OCI-M2 (cell line): ENCODE measurements around the gene SELENOI.
"Not testable (repeated sequence)": the region's sequence is repeated elsewhere in the genome, so short reads cannot be mapped to it uniquely, and the experiment has no call there.

Experiments used
- DNase-seq: peaks from one replicate; lab custom pipeline; 2025; ENCODE audit not compliant: unreplicated experiment; lab: John Stamatoyannopoulos, UW

SELENOI gene

DNA sequence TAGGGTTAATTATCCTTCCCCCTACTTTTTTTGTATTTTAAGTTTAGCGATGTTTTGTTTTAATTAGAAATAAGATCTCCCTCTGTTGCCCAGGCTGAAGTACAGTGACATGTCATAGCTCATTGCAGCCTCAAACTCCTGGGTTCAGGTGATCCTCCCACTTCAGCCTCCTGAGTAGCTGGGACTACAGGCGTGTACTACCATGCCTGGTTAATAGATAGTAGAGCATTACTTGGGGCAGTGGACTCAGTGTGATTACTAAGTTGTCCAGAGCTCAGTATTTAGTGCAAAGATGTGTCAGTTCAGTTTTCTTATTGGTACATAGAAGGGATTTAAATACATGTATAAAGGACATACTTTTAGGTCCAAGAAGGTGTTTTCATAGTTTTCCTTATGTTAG lies 10.2 kb downstream of the SELENOI start:
- DNase-seq, result no peak

DNA sequence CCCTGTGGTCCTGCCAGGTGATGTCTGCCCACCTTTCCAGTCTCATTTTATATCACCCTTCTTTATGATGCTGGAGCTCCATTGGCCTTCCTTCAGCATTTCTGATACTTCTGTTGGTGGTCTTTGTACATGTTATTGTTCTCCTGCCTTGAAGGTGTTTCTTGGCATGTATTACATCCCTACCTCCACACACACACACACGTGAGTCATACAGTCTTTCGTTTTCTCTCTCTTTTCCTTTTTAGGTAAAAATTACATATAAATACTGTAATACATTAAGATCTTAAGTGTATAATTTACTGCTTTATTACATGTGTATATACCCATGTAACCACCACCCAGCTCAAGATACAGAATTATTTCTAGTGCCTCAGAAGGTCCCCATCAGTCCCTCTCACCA lies 10.8 kb downstream of the SELENOI start:
- no peak for DNase-seq

DNA sequence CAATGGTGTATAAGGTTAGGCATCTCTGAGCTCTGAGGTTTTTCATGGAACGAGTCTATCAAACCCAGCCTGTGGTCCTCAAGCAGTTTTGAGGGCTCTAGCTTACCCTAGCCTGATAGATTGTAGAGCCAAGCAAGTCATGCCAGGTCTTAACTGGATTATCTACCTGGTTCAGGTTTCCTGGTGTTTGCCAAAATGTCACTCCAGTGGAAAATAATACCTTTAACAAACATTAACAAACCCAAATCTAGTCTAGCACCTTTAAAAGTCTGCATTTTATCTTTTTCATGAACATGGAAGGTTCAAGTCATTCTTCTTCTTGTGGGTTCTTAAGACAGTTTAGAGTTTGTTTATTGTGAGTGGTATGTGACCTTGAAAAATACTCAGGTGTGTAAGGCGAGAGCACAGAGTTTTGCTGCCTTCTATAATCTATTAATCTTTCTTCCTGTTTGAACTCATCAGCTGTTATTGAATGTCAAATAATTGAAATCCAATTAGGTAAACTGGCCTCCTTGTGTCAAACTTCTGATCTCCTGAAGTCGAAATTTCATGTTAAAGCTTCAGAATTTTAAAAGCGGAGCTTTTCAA lies 14.0 kb downstream of the SELENOI start:
- no peak for DNase-seq

DNA sequence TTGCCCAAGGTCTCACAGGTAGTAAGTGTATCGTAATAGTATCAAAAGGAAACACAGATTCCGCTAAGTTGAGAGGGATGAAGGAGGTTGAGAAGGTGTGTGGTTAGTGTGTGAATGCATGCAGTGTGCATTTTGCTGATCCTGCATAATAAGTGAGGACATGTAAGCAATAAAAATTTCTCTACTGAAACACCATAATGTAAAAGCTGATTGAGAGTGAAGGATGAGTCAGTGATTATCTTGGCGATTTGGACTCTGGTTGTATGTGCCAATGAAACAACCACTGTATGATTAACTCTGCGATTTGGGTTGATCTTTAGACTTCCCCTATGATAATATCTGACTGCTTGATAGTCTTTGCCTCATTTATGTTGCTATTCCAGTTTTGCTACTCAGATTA lies 17.4 kb downstream of the SELENOI start:
- no peak for DNase-seq

DNA sequence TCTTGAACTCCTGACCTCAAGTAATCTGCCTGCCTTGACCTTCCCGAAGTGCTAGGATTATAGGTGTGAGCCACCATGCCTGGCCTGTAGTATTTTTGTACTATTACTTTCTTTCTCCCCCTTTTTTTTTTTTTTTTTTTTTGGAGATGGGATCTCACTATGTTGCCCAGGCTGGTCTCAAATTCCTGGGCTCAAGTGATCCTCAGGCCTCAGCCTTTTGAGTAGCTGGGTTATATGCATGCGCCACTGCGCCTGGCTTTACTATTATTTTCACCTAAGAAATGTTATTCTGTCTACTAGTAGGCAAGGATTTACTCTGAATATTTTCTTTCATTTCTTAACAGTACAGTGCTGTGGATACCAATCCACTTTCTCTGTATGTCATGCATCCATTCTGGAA lies 18.0 kb downstream of the SELENOI start:
- DNase-seq, result no peak

DNA sequence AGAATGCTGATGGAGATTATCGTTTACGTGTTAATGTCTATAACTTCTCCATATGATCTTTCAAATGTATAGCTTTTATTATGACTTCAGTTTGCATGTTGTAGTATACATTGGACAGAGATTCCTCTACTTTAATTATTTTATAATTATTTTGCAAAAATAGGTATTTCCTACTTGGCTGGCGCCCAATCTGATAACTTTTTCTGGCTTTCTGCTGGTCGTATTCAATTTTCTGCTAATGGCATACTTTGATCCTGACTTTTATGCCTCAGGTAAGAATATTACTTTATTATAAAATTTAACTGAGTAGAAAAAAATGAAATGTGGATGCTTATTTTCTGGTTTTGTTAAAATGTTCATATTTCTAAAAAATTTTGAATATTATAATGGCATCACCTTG lies 18.7 kb downstream of the SELENOI start:
- DNase-seq, result no peak

DNA sequence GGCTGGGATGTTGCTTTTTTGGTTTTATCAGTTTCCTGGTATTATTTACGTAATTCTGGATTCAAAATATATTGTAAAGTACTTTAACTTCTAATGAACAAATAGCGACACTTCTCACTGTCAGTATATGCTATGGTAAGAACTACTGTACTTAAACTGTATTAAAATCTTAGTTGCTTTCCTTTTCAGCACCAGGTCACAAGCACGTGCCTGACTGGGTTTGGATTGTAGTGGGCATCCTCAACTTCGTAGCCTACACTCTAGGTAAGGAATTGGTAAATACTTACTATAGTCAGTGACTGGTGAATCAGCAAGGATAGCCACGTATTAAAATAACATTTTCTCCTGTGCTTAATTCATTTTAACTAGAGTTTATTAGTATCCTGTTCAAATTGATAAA lies 21.0 kb downstream of the SELENOI start:
- no peak for DNase-seq

DNA sequence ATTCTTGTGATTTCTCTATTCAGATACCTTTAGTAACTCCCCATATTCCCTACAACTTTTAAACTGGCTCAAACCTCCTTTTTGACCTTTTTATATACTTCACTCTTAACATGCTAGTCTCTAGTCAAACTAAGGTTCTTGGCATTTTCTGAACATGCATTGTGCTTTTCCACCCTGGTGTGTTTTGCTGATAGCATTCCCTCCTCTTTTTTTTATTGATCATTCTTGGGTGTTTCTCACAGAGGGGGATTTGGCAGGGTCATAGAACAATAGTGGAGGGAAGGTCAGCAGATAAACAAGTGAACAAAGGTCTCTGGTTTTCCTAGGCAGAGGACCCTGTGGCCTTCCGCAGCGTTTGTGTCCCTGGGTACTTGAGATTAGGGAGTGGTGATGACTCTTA lies 23.7 kb downstream of the SELENOI start:
- not testable (repeated sequence) for DNase-seq

DNA sequence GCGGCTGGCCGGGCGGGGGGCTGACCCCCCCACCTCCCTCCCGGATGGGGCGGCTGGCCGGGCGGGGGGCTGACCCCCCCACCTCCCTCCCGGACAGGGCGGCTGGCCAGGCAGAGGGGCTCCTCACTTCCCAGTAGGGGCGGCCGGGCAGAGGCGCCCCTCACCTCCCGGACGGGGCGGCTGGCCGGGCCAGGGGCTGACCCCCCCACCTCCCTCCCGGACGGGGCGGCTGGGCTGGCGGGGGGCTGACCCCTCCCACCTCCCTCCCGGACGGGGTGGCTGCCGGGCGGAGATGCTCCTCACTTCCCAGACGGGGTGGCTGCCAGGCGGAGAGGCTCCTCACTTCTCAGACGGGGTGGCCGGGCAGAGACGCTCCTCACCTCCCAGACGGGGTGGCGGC lies 25.0 kb downstream of the SELENOI start:
- not testable (repeated sequence) for DNase-seq

DNA sequence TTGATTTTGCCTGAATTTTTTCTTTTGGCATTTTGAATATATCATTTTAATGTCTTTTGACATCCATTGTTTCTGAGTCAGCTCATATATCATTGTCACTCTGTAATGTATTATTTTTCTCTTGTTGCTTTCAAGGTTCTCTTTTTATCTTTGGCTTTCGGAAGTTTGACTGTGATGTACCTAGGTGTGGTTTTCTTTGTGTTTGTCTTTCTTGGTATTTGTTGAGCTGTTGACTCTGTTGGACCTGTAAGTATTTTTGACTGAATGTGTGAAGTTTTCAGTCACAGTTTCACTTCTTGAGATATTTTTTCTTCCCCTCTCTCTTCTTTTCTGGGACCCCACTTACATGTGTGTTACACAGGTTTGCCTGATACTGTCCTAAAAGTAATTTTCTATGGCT lies 30.9 kb downstream of the SELENOI start:
- DNase-seq, result no peak

DNA sequence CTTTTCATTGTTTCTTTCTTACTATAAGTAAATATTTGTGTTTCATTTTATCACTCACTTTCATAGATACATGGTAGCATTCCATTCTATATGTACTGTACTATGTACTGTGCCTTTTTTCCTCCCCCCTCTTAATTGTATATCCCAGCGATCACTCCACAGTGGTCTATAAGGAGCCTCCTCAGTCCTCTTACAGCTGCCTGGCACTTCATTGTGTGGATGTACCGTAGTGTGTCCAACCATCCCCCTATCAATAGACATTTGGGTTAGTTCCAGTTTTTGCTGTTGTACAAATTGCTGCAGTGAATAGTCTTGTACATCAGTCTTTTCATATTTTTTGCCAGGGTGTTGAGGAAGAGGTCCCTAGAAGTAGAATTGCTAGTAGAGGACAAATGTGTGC lies 34.3 kb downstream of the SELENOI start:
- no peak for DNase-seq

DNA sequence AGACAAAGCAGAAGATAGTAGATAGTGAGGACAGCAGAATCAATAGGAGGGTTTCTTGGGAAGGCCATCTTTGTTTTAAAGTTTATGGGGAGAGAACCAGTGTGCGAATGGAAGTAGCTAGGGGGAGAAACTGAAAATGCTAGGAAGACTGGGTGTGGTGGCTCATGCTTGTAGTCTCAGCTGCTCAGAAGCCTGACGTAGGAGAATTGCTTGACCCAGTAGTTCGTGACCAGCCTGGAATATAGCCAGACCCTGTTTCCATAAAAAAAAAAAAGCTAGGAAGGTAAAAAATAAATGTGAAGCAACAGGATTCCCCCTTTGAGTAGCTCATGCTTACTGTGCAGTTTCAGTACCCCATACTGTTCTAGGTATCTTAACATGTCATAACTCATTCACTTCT lies 36.6 kb downstream of the SELENOI start:
- DNase-seq, result no peak

DNA sequence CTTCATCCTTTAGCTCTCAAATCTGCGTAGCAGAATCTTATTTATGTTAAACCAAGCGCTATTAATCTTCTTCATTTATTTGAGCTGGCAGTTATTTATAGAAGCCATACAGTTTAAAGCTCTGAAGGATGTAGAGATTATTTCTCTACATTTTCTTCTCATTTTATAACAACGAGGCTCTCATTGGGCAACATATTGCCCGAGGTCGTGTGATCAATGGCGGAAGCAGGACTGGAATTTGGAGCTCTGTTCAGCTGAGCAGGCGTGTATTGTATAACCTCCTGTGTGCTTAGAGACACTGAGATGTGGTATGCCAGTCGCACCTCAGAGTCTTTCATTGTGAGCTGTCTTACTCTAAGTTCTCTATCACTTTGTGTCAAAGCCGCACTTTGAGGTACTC lies 38.2 kb downstream of the SELENOI start:
- DNase-seq, result no peak

DNA sequence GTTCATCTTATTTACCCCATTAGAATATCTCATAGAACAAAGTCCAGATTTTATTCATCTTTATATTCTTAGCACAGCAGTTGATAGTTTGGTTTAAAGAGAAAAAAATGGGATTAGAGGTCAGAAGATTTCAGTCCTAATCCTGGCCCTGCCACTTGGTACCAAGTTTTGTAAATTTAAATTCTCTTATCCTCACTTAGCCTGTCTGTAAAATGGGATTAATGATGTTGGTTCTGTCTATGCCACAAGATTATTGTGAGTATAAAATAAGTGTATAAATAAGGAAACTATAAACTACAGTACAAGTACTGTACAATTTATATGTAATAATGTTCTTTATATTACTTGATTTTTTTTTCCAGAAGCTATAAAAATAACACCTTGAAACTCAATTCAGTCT lies 38.7 kb downstream of the SELENOI start:
- DNase-seq, result no peak

DNA sequence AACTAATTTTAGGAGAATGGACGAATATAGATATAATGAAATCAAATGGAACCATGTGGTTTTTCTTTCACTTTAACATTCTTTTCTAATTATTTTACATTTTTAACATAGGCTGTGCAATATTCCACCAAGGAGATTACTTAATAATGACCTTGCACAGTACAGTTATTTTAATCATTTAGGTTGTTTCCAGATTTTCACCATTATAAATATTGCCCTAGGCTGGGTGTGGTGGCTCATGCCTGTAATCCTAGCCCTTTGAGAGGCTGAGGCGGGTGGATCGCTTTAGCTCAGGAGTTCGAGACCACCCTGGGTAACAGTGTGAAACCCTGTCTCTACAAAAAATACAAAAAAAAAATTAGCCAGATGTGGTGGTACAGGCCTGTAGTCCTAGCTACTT lies 41.2 kb downstream of the SELENOI start:
- no peak for DNase-seq

DNA sequence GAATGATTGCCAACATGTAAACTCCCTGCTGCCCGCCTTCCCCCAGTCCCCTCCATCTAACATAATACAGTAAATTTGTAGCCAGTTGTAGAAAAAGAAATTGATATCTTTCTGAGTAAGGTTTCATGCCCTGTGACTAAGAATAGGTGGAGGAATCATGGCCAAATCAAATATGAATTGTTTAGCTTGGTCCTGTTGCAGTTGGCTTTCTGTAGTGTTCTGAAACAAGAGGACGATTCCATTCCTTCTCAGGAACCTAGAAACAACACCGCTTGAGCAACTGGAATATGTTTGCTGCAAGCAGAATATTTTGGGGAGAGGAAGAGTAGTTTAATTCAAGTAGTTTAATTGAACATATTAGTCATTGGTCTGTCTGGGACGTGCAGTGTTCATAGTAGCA lies 48.8 kb downstream of the SELENOI start:
- no peak for DNase-seq

DNA sequence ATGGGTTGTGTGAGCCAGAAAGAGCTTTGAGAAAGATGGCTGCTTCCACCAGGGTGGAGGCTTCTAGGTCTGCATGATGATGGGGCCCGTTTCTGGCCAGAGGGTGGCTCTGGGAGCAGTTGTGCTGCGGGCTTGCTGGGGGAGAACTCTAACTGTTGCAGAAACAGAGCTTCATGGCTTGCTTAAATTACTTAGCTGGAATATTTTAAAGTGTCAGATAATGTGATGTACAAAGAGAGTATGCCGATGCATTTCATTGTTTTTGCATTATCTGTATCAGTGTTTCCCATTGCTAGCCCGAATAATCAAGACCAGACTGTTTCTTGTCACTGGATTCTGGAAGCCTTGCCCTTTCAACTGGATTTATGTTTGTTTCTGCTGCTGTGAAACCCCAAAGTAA lies 49.5 kb downstream of the SELENOI start:
- DNase-seq, result no peak

DNA sequence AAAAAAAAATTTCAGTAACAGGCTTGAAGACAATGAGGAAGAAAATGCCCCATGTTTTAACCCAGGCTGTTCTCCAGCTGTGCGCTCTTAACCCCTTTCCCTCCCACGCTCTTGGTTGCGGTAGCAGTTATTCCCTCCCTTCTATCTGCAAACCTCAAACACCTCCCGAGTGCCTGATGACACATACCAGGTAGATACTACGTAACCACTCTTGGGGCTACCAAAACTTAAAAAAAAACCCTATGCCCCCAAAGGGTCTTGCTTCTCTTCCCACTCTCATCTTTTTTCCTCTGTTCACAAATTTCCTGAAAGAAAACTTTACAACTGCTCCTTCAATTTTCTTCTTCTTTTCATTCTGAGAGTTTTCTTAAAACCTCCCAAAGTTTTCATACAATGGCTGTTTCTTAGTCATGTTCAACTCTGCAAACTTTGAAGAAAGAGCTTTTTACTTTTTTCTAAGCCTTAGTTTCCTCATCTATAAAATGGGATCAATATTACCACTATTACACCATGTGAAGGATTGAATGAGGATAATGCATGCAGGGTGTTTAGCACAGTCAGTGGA lies 50.9 kb downstream of the SELENOI start:
- no peak for DNase-seq

DNA sequence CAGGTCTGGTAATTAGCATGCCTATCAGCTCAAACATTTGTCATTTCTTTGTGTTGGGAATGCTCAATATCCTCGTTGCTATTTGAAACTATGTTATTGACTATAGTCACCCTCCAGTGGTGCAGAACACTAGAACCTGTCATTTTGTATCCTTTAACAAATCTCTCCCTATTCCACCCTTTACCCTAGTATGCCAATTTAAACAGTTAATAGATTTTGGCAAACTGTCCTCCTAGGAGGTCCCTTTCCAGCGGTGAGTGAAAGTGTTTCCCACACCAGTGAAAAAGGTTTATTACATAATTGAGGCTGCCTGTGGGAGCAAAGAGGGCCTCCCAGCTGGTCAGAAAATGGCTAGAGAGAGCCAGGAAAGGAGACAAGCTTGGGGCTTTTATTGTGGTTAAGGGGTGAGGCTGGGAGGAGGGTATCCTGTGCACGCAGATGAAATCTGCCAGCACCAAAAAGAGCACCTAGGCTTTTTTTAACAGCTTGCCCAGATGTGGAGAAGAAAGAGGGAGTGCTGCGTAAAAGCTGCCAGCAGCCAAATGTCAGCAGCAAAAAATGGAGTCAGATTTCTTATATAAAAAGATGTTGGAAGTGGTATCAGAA lies 53.9 kb downstream of the SELENOI start:
- no peak for DNase-seq

DNA sequence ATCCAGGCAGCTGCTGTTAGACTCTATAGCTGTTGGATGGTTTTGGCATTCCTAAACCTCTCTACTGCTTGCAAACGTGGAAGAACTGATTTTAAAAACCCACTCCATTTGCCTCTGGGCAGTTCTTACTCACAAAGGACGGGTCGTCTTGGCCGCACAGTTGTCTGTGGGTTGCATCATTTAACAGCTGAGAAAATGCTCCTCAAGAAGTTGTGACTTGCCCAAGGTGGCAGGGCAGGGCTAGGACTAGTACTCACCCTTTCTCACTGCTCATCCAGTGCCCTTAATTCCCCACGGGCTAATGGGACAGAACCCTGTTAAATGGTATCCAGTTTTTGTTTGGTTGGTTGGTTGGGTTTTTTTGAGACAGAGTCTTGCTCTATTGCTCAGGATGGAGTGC lies 54.8 kb downstream of the SELENOI start:
- DNase-seq, result no peak

DNA sequence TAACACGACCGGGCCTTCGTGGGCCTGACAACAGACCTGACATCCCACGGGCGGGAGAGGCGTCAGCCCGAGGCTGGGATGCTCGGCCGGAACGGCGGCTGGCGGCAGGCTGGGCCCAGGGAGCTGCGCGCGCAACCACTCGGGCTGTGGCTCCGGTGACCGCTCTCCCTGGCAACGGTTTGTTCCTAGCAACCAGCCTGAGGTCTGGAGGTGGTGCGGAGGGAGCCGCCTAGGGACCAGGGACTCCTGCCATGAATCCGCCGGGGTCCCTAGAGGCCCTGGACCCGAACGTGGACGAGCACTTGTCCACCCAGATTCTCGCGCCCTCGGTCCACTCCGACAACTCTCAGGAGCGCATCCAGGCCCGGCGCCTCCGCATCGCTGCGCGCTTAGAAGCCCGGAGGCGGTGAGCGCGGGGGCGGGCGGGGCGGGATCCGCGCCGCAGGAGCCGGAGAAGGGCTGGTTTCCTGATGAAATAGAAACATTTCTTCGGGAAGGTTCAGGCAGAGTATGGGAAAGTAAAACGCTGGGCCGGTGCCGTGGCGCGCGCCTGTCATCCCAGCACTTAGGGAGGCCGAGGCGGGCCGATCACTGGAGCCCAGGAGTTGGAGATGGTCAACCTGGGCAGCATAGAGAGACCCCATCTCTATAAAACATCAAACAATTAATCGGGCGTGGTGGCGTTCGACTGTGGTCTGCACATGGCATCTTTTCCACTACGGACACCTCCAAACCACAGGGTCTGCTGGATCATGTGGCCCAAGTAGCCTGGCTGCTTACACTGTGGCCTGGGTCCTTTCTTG lies 56.0 kb downstream of the SELENOI start, which contains the start of gene DRC1:
Gene DRC1 (plus strand): TSS at position 182 of the 803 bp plus-strand sequence. CDS start 70 bp downstream, at position 252.
- DNase-seq, result no peak

DNA sequence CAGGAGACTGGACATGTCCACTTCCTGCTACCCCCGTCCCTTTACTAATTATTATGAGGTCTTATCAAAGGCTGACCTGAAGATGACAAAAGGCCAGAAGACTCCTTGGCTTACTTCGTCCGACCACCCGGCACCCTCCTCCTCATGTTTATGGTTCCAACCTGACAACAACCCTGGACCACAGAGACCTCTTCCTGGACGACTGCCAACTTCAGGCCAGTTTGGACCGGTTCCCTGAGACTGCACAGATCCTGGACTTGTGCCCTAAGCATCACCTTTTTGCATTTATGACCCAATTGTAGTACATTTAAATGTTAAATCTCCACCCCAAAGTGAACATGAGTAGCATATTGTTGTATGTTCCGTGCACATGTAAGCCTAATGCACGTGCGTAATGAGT lies 61.6 kb downstream of the SELENOI start:
- DNase-seq, result no peak
